H9 (cell line): ENCODE results near the gene HIRIP3. TPM values are rescaled to one million over a fixed set of nuclear protein-coding genes. Genes with fewer than 3 reads are reported as not detected.

Experiments
- DNase-seq: peaks from one replicate; pipeline ENCODE4 v3.0.0-alpha.2; 2017
- H2AFZ ChIP-seq: one replicate; pipeline ENCODE4 v1.6.1; 2013; ENCODE audit warnings: mild to moderate bottlenecking, low read length, control low read depth, moderate library complexity
- H2AK5ac ChIP-seq: 2 replicates; pipeline ENCODE4 v1.6.1; 2013; ENCODE audit warnings: low read length, control low read depth, mixed read lengths; ENCODE audit not compliant: insufficient read length
- H2BK120ac ChIP-seq: one replicate; pipeline ENCODE4 v1.6.1; 2013; ENCODE audit warnings: low read depth, mild to moderate bottlenecking, low read length, control low read depth, inconsistent platforms; ENCODE audit not compliant: poor library complexity, severe bottlenecking
- H2BK12ac ChIP-seq: 2 replicates; pipeline ENCODE4 v1.6.1; 2013; ENCODE audit warnings: low read length, control low read depth, mixed read lengths, low read depth; ENCODE audit not compliant: insufficient read length
- H2BK15ac ChIP-seq: 2 replicates; pipeline ENCODE4 v1.6.1; 2013; ENCODE audit warnings: low read depth, low read length, control low read depth
- H2BK20ac ChIP-seq: one replicate; pipeline ENCODE4 v1.6.1; 2013; ENCODE audit warnings: low read depth, mild to moderate bottlenecking, low read length, control low read depth, inconsistent platforms; ENCODE audit not compliant: poor library complexity, severe bottlenecking
- H2BK5ac ChIP-seq: 2 replicates; pipeline ENCODE4 v1.6.1; 2013; ENCODE audit warnings: low read length, control low read depth, mixed read lengths; ENCODE audit not compliant: insufficient read length
- H3K14ac ChIP-seq: 2 replicates; pipeline ENCODE4 v1.6.1; 2013; ENCODE audit warnings: low read length, control low read depth; ENCODE audit not compliant: insufficient read depth
- H3K18ac ChIP-seq: 2 replicates; pipeline ENCODE4 v1.6.1; 2013; ENCODE audit warnings: low read depth, mild to moderate bottlenecking, mixed read lengths, low read length, control low read depth; ENCODE audit not compliant: insufficient read length
- H3K23ac ChIP-seq: 2 replicates; pipeline ENCODE4 v1.6.1; 2013; ENCODE audit warnings: low read length, control low read depth, mixed read lengths, low read depth; ENCODE audit not compliant: insufficient read length
- H3K23me2 ChIP-seq: 2 replicates; pipeline ENCODE4 v1.6.1; 2013; ENCODE audit warnings: low read depth, mild to moderate bottlenecking, mixed read lengths, low read length, control low read depth; ENCODE audit not compliant: insufficient read length, poor library complexity, severe bottlenecking
- H3K27ac ChIP-seq: 2 replicates; pipeline ENCODE4 v1.5.1; 2013; ENCODE audit warnings: low read length, control low read depth, mixed read lengths, low read depth; ENCODE audit not compliant: insufficient read length
- H3K27me3 ChIP-seq: 2 replicates; pipeline ENCODE4 v1.6.1; 2013; ENCODE audit warnings: low read length, control low read depth, inconsistent platforms; ENCODE audit not compliant: insufficient read depth
- H3K4ac ChIP-seq: 2 replicates; pipeline ENCODE4 v1.6.1; 2013; ENCODE audit warnings: low read depth, mild to moderate bottlenecking, control low read depth, inconsistent platforms, low read length, moderate library complexity
- H3K4me1 ChIP-seq: 2 replicates; pipeline ENCODE4 v1.6.1; 2013; ENCODE audit warnings: low read length, control low read depth, inconsistent platforms; ENCODE audit not compliant: insufficient read depth
- H3K4me2 ChIP-seq: 2 replicates; pipeline ENCODE4 v1.6.1; 2013; ENCODE audit warnings: low read length, control low read depth, mixed read lengths; ENCODE audit not compliant: insufficient read length, insufficient read depth
- H3K56ac ChIP-seq: 2 replicates; pipeline ENCODE4 v1.6.1; 2013; ENCODE audit warnings: low read depth, mild to moderate bottlenecking, mixed read lengths, low read length, control low read depth; ENCODE audit not compliant: insufficient read length
- H3K79me1 ChIP-seq: 2 replicates; pipeline ENCODE4 v1.6.1; 2013; ENCODE audit warnings: low read depth, mild to moderate bottlenecking, moderate library complexity, low read length, control low read depth, inconsistent platforms; ENCODE audit not compliant: insufficient read depth, poor library complexity, severe bottlenecking
- H3K79me2 ChIP-seq: 2 replicates; pipeline ENCODE4 v1.6.1; 2013; ENCODE audit warnings: low read length, control low read depth, inconsistent platforms; ENCODE audit not compliant: insufficient read depth
- H3K9ac ChIP-seq: 2 replicates; pipeline ENCODE4 v1.6.1; 2013; ENCODE audit warnings: low read length, control low read depth, mixed read lengths; ENCODE audit not compliant: insufficient read length; ENCODE audit errors: extremely low read depth
- H3K9me3 ChIP-seq: one replicate; pipeline ENCODE4 v1.6.1; 2013; ENCODE audit warnings: low read depth, low read length, inconsistent platforms; ENCODE audit not compliant: control insufficient read depth
- H3T11ph ChIP-seq: one replicate; pipeline ENCODE4 v1.6.1; 2013; ENCODE audit warnings: mild to moderate bottlenecking, low read length, control low read depth, inconsistent platforms
- H4K20me1 ChIP-seq: one replicate; pipeline ENCODE4 v1.6.1; 2013; ENCODE audit not compliant: control insufficient read depth, insufficient read length, insufficient read depth
- H4K5ac ChIP-seq: 2 replicates; pipeline ENCODE4 v1.6.1; 2013; ENCODE audit warnings: low read depth, mild to moderate bottlenecking, mixed read lengths, low read length, control low read depth; ENCODE audit not compliant: insufficient read length
- H4K8ac ChIP-seq: replicated peaks from 2 replicates; pipeline ENCODE4 v1.6.1; 2013; ENCODE audit warnings: low read length, control low read depth, mixed read lengths, low read depth; ENCODE audit not compliant: insufficient read length
- H4K91ac ChIP-seq: 2 replicates; pipeline ENCODE4 v1.6.1; 2013; ENCODE audit warnings: low read depth, mild to moderate bottlenecking, moderate library complexity, mixed read lengths, low read length, control low read depth; ENCODE audit not compliant: insufficient read length
- H3K27ac Mint-ChIP-seq, 3 experiments: 2 replicates in 2 of 3; 3 replicates in 1 of 3; pipeline ENCODE4 v1.8.0; 2020 to 2021; ENCODE audit warnings: mixed read lengths in 3 of 3, mild to moderate bottlenecking in 1 of 3, moderate library complexity in 1 of 3
- H3K27me3 Mint-ChIP-seq: 2 replicates; pipeline ENCODE4 v1.8.0; 2021; ENCODE audit warnings: low read depth, mild to moderate bottlenecking, moderate library complexity, mixed read lengths
- H3K36me3 Mint-ChIP-seq, 3 experiments: 2 replicates in 2 of 3; 3 replicates in 1 of 3; pipeline ENCODE4 v1.8.0; 2020 to 2021; ENCODE audit warnings: low read depth in 3 of 3, mixed read lengths in 3 of 3; ENCODE audit not compliant: insufficient read depth in 1 of 3
- H3K4me1 Mint-ChIP-seq, 2 experiments: 2 replicates each; pipeline ENCODE4 v1.8.0; 2020; ENCODE audit warnings: mixed read lengths in 2 of 2
- H3K4me3 Mint-ChIP-seq, 2 experiments: 2 replicates in 1 of 2; 3 replicates in 1 of 2; pipeline ENCODE4 v1.8.0; 2020 to 2021; ENCODE audit warnings: mild to moderate bottlenecking in 2 of 2, mixed read lengths in 2 of 2, moderate library complexity in 1 of 2
- H3K9me3 Mint-ChIP-seq, 2 experiments: 2 replicates in 1 of 2; 3 replicates in 1 of 2; pipeline ENCODE4 v1.8.0; 2020; ENCODE audit warnings: mild to moderate bottlenecking in 2 of 2, mixed read lengths in 2 of 2, moderate library complexity in 1 of 2
- CTCF ChIP-seq: fragments of 200-600 bp; sonication (generic); conservative IDR thresholded peaks from 3 replicates; pipeline ENCODE4 v1.8.0; 2021; ENCODE audit warnings: antibody characterized with exemption, mild to moderate bottlenecking
- WGBS: extraction: QIAGEN DNeasy Blood & Tissue Kit; methylation state at CpG from one replicate; pipeline ENCODE4 v1.1.7; 2013; ENCODE audit warnings: missing lambda C conversion rate, low lambda C conversion rate, mixed read lengths; ENCODE audit not compliant: insufficient read length; ENCODE audit errors: extremely low coverage; 5-methylcytosine and 5-hydroxymethylcytosine counted together
- total RNA-seq: library from RNA; stranded (reverse); gene quantifications from 2 replicates; pipeline ENCODE4 v1.2.1, GENCODE V29; 2021

HIRIP3 gene
- total RNA-seq, 1 experiment from 2014 or later, result 21.6 TPM

- Histone ChIP-seq H3K9me3 (no peaks in the 10 kb centered on the region), H3K9ac (no peak overlapping the region), H3K4me2 (no peak overlapping the region), H2BK120ac (no peak overlapping the region), H3K23ac (no peak overlapping the region), H2BK5ac (no peak overlapping the region), H4K91ac (no peak overlapping the region), H2BK20ac (no peak overlapping the region), H3K18ac (no peak overlapping the region), H3K14ac (no peak overlapping the region), H3K23me2 (peaks cover 7% of the 10 kb centered on the region), H3K4ac (no peak overlapping the region), H3K79me1 (no peaks in the 10 kb centered on the region), H3K56ac (no peak overlapping the region), H4K8ac (no peak overlapping the region), H3K27ac (no peak overlapping the region), H2AK5ac (no peak overlapping the region), H3K4me1 (no peaks in the 10 kb centered on the region; the same call in 1 of the 2 replicates), H4K5ac (no peak overlapping the region), H2BK15ac (no peak overlapping the region), H3T11ph (no peak overlapping the region), H2BK12ac (no peak overlapping the region), H3K27me3 (no peaks in the 10 kb centered on the region), H3K79me2 (no peaks in the 10 kb centered on the region), H2AFZ (no peak overlapping the region), H4K20me1 (no peaks in the 10 kb centered on the region)
- no peak for TF ChIP-seq CTCF
- no peak overlapping the region for H3K27ac Mint-ChIP-seq
- no CpG with 5 or more reads among the region's 18 CpGs for WGBS
- peaks cover 23% of the 10 kb centered on the region for H3K27me3 Mint-ChIP-seq
- no peak for DNase-seq
- peaks cover 3 to 22% of the 10 kb centered on the region in 2 experiments; a peak in 3 of 4 replicates for H3K4me1 Mint-ChIP-seq
- H3K9me3 Mint-ChIP-seq, result no peaks in the 10 kb centered on the region
- no peak overlapping the region for H3K4me3 Mint-ChIP-seq
- peaks cover 16 to 32% (median 24%) of the 10 kb centered on the region in 3 experiments for H3K36me3 Mint-ChIP-seq
Measured at GRCh38 chr16:30006095-30006473, 10.7 kb upstream of the HIRIP3 start.
